NCI-H146 treated with DMSO at 0.1 percent for 48 hours (cell line): ENCODE data around the gene FDXR.

Experiments
- DNase-seq: peaks from one replicate; lab custom pipeline; 2025; ENCODE audit not compliant: unreplicated experiment; lab: John Stamatoyannopoulos, UW

FDXR gene

DNA sequence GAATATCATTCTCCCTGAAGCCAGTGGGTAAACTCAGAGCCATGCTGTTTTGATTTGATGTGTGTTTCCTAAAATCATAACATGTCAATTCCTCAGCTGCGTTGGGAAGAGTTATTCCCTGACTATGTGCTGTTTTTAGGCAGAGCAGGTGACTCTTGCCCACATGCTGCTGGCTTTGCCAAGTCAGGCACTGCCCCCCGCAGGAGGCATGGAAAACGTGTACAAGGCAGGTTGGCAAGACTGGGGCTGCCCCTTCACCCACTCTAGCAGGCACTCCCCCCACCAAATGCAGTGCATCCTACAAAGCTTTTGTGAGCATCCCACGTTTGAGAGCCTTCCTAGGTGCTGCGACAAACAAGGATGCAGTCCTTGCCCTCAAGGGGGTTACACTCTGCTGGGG, 58.3 kb downstream of the FDXR start:
- DNase-seq, result no peak
